ENCODE measurements around the gene COPS4.
"Not testable (repeated sequence)": the region's sequence is repeated elsewhere in the genome, so short reads cannot be mapped to it uniquely, and the experiment has no call there.

The COPS4 gene

GRCh38 chr4:83024233-83024632, 10.8 kb upstream of the COPS4 start:
- no peak for DNase-seq

GRCh38 chr4:83025563-83025962, 9.4 kb upstream of the COPS4 start:
- DNase-seq = no peak

- no peak for DNase-seq
Measured at GRCh38 chr4:83028976-83029375, 6.0 kb upstream of the COPS4 start.

GRCh38 chr4:83029688-83030087, 5.3 kb upstream of the COPS4 start:
- no peak for DNase-seq

GRCh38 chr4:83036991-83037665, 2.1 kb downstream of the COPS4 start:
- DNase-seq = no peak

GRCh38 chr4:83040269-83040668, 5.3 kb downstream of the COPS4 start:
- no peak for DNase-seq

- DNase-seq = not testable (repeated sequence)
Measured at GRCh38 chr4:83043157-83043556, 8.2 kb downstream of the COPS4 start.

- no peak for DNase-seq
Measured at GRCh38 chr4:83043801-83044407, 8.9 kb downstream of the COPS4 start.

GRCh38 chr4:83046693-83047473, 11.9 kb downstream of the COPS4 start:
- no peak for DNase-seq

GRCh38 chr4:83048781-83049180, 13.8 kb downstream of the COPS4 start:
- not testable (repeated sequence) for DNase-seq

- DNase-seq = peak; percentile 17
Measured at GRCh38 chr4:83054928-83055327, 19.9 kb downstream of the COPS4 start.

- DNase-seq = peak; percentile 92
Measured at GRCh38 chr4:83062739-83063138, 27.8 kb downstream of the COPS4 start.

GRCh38 chr4:83065266-83065665, 30.3 kb downstream of the COPS4 start:
- DNase-seq = no peak

GRCh38 chr4:83067058-83067639, 32.2 kb downstream of the COPS4 start:
- DNase-seq = peak; percentile 5

- DNase-seq = peak; percentile 44
Measured at GRCh38 chr4:83071116-83071515, 36.1 kb downstream of the COPS4 start.

GRCh38 chr4:83074086-83074704, 39.2 kb downstream of the COPS4 start:
- peak; percentile 73 for DNase-seq

- DNase-seq = not testable (repeated sequence)
Measured at GRCh38 chr4:83074783-83075182, 39.8 kb downstream of the COPS4 start.

GRCh38 chr4:83075311-83076095, 40.5 kb downstream of the COPS4 start:
- no peak for DNase-seq

- DNase-seq = no peak
Measured at GRCh38 chr4:83080561-83080960, 45.6 kb downstream of the COPS4 start.

GRCh38 chr4:83082777-83083176, 47.8 kb downstream of the COPS4 start:
- DNase-seq = peak; percentile 52

GRCh38 chr4:83083925-83084475, 49.0 kb downstream of the COPS4 start:
- no peak for DNase-seq

- DNase-seq = not testable (repeated sequence)
Measured at GRCh38 chr4:83084956-83085355, 50.0 kb downstream of the COPS4 start.
